Measurements from ENCODE around the gene PTPN20.

DNA sequence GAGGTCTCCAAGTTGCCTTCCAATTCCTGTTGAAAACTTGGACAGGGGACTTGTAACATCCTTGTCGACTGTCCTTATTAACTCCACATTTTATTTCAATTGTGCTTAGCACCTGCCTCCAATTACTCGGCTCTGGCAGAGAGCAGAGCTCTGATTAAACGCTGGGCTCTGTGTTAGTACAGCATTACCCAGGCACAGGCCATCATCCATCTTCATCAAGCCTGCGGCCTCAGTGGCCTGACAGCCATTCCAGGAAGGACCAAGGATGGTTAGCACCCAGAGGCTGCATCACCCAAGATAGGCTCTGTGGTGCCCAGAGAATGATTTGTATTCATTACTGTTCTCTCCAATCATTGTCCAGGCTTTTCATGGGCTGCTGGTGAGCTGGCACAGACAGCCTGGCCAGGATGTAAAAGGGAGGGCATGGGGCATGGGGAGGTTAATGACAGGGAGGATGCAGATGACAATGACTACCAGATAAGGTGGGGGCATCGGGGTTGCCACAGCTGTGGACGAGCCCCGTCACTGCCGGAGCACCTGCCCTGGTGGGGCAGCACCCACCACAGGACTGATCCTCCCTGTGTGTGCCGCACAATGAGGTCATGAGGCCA is 123.3 kb downstream of the PTPN20 start:
- no peak for TF ChIP-seq SP1 (IDR thresholded peaks at IDR 0.05)
- TF ChIP-seq TARDBP (IDR thresholded peaks at IDR 0.05), result no peak
- TF ChIP-seq BHLHE40 (IDR thresholded peaks at IDR 0.05; ENCODE audit: borderline replicate concordance), result no peak
- TF ChIP-seq FOXK2 (IDR thresholded peaks at IDR 0.05), result no peak
- TF ChIP-seq FOXM1 (IDR thresholded peaks at IDR 0.05; ENCODE audit: borderline replicate concordance), result no peak
- TF ChIP-seq SUZ12 (IDR thresholded peaks at IDR 0.05), result no peak
- TF ChIP-seq NFRKB (IDR thresholded peaks at IDR 0.05), result no peak
- TF ChIP-seq FOXA1 (IDR thresholded peaks at IDR 0.05), result no peak
- TF ChIP-seq ELF4 (IDR thresholded peaks at IDR 0.05), result no peak
- no peak for TF ChIP-seq LEF1 (IDR thresholded peaks at IDR 0.05; ENCODE audit: borderline replicate concordance)
- no peak for TF ChIP-seq ARNT (IDR thresholded peaks at IDR 0.05)
- TF ChIP-seq HDGF (IDR thresholded peaks at IDR 0.05; ENCODE audit: borderline replicate concordance), result no peak
- TF ChIP-seq, protein P1, sequence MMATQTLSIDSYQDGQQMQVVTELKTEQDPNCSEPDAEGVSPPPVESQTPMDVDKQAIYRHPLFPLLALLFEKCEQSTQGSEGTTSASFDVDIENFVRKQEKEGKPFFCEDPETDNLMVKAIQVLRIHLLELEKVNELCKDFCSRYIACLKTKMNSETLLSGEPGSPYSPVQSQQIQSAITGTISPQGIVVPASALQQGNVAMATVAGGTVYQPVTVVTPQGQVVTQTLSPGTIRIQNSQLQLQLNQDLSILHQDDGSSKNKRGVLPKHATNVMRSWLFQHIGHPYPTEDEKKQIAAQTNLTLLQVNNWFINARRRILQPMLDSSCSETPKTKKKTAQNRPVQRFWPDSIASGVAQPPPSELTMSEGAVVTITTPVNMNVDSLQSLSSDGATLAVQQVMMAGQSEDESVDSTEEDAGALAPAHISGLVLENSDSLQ (IDR thresholded peaks at IDR 0.05), result no peak
- no peak for TF ChIP-seq ZNF384 (IDR thresholded peaks at IDR 0.05)
